22Rv1 (cell line): ENCODE data around the gene NCKAP1.

Experiments
- ZFX ChIP-seq: fragments of 450-650 bp; IDR thresholded peaks from 2 replicates; pipeline ENCODE4 v1.6.1; 2017; ENCODE audit warnings: antibody characterized with exemption, borderline replicate concordance
- TF ChIP-seq, protein P1 (sequence below): fragments of 450-650 bp; IDR thresholded peaks from 2 replicates; pipeline ENCODE4 v1.5.1; 2017; ENCODE audit warnings: mild to moderate bottlenecking

DNA sequence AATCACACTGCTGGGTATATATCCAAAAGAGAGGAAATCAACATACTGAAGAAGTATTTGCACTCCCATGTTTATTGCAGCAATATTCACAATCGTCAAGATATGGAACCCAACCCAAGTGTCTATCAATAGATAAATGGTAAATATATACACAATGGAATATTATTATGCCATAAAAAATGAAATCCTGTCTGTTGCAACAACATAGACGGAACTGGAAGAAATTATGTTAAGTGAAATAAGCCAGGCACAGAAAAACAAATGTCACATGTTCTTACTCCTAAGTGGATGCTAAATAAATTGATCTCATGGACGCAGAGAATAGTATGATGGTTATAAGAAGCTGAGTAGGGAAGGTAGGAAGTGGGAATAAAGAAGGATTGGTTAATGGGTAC lies 65.7 kb downstream of the NCKAP1 start:
- TF ChIP-seq, protein P1, sequence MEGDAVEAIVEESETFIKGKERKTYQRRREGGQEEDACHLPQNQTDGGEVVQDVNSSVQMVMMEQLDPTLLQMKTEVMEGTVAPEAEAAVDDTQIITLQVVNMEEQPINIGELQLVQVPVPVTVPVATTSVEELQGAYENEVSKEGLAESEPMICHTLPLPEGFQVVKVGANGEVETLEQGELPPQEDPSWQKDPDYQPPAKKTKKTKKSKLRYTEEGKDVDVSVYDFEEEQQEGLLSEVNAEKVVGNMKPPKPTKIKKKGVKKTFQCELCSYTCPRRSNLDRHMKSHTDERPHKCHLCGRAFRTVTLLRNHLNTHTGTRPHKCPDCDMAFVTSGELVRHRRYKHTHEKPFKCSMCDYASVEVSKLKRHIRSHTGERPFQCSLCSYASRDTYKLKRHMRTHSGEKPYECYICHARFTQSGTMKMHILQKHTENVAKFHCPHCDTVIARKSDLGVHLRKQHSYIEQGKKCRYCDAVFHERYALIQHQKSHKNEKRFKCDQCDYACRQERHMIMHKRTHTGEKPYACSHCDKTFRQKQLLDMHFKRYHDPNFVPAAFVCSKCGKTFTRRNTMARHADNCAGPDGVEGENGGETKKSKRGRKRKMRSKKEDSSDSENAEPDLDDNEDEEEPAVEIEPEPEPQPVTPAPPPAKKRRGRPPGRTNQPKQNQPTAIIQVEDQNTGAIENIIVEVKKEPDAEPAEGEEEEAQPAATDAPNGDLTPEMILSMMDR = no peak
- no peak for TF ChIP-seq ZFX
